NCI-H187 (cell line): ENCODE measurements around the gene LIN52.

Experiments
- DNase-seq, 2 experiments: peaks; one replicate each; lab custom pipeline; 2025; lab: John Stamatoyannopoulos, UW

LIN52 gene

GRCh38 chr14:74194506-74195274 lies 109.9 kb downstream of the LIN52 start:
- no peak for DNase-seq

- DNase-seq: no peak
Measured at GRCh38 chr14:74195623-74196022, 110.9 kb downstream of the LIN52 start.

DNA sequence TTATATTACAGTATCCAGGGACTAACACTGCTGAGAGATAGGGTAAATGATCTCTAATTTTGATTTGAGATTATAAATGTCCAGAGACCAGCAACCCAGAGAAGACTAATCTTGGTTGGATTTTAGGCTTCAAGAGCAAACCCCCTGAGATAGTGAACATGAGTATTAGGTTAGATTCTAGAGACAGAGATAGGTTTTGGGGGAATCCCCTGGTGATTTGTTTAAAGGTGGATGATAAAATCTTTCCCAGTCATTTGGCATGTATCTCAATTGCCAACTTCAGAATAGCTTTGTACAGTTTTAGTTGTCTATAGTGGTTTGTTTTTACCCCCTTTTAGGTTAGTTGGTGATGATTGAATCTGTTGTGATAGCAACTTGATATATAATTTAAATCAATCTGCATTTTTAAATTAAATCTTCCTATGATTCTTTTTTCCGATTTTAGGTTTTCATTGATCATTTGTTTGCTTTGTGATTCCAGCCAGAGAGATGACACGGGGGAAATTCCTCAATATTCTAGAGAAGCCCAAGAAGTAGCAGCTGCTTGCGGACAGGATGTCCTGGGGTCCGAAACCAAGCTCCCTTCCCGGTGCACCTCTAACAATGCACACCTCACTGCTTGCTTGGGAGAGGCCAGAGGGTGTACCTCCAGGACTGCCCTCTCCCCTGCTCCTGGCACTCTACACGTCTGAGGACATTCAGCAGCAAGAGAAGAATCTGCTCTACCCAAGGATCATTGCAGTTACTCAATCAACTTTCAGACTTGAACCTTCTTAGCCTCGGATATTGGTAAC lies 113.9 kb downstream of the LIN52 start:
- no peak for DNase-seq

GRCh38 chr14:74202113-74202512 lies 117.4 kb downstream of the LIN52 start:
- no peak for DNase-seq

GRCh38 chr14:74203639-74204038 lies 118.9 kb downstream of the LIN52 start:
- DNase-seq: no peak

- no peak for DNase-seq
Measured at GRCh38 chr14:74204491-74204890, 119.7 kb downstream of the LIN52 start.

- no peak for DNase-seq
Measured at GRCh38 chr14:74205882-74206281, 121.1 kb downstream of the LIN52 start.

DNA sequence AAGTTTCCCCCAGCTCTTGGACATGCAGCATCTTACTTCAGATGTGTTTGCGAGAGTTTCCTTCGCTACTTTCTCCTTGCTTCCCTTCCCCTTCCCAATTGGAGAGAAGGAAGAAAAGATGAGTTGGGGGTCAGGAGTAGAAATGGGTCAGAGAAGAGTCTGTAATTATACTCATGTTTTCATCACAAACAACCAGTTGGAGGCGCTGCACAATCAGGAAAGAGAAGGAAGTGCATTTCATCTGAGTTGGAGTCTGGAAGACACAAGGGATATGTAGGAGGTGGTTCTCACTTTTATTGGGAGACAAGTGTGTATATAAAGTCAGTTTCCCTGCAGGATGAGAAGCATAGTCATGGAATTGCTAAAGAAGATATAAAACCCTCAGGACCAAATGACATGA lies 123.2 kb downstream of the LIN52 start:
- DNase-seq: no peak

DNA sequence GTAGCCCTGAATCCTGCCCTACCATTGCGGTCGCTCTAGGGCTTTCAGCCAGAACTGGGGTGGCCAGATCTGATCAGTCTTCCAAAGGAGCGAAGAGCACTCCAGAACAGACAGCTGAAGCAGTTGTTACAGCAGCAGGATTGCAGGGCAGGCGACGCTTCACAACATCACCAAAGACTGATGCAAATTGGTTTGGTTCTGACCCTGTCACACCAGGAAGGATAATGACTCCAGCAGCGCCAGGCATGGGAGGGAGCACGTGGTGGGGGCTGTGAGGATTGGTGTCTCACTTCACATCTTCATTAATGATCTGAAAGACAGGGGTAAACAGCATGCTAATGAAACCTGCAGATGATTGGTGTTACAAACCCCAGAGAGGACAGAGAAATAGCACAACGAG lies 123.9 kb downstream of the LIN52 start:
- no peak for DNase-seq

DNA sequence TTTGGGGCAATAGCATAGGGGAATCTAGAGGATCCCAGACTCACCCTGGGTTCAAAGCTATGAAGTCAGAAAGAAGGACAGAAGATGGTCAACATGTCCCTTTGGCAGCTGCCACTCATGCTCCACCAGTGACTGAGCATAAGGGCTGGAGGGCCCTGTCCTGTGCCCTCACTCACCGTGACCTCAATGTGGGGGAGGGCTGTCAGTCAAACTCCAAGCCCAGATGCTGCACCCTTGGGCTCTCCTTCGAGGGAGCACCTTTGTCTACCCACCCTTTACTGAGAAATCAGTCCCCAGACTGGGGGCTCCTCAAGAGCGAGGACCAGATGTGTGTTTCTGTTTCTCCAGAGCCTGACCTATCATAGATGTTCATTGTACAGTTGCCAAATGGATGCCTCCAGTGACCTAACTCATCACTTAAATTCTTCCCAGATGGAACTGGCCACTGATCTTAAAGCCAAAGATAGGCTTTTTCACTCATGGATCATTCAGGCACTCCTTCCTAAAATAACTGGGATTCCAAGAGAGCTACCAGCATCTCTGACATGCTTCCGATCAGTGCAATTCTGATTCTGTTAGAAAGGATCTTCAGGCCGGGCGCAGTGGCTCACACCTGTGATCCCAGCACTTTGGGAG lies 127.3 kb downstream of the LIN52 start:
- no peak for DNase-seq

DNA sequence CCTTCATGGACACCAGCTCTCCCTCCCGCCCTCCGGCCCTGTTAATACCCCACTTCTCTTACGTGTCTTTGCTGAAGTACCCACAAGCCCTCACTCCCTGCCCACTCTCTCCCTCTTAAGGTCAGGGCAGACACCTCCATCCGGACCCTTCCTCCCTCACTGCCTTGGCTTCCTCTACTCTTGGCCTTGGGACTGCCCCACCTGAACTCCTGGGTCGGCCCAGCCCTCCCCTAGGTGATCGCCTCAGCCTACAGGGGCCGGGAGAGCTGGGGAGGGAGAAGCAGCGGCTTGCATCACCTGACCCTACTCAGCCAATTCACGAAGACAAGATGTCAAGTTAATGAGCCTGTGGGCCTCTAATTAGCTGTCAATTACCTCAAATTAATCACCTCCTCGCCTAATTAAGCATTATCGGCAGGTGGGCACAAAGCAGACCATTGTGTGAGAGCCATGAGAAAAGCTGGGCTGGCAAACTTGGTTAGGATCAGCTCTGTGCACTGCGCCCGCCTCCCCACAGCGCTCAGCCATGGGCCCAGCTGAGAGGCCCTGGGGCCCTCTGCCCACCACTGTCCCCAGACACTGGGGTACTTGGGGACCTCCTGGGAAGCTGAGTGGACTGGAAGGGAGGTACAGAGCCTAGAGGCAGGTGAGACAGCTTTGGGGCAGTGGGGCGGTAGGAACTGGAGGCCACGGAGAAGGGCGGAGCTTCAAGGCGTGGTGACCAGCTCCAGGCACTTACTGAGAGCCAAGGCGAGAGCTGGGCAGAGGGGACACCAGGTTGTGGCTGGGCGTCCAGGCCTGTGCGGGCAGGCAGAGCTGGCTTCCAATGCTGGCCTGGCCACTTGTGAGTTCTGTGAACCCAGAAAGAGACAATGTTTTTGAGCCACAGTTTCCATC lies 129.4 kb downstream of the LIN52 start:
- DNase-seq: no peak

DNA sequence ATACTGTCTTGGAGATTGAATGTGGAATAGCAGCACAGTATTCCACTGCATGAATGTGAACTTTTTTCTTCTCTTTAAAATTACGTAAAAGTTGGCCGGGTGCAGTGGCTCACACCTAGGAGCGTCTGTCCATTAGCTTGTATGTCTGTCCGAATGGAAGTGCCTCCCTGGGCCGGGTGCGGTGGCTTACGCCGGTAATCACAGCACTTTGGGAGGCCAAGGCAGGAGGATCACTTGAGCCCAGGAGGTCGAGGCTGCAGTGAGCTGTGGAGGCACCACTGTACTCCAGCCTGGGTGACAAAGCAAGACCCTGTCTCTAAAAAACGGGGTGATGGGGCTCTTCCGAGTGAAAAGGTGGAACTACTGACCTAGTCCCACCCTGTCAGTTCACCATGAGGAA lies 131.9 kb downstream of the LIN52 start:
- no peak for DNase-seq

DNA sequence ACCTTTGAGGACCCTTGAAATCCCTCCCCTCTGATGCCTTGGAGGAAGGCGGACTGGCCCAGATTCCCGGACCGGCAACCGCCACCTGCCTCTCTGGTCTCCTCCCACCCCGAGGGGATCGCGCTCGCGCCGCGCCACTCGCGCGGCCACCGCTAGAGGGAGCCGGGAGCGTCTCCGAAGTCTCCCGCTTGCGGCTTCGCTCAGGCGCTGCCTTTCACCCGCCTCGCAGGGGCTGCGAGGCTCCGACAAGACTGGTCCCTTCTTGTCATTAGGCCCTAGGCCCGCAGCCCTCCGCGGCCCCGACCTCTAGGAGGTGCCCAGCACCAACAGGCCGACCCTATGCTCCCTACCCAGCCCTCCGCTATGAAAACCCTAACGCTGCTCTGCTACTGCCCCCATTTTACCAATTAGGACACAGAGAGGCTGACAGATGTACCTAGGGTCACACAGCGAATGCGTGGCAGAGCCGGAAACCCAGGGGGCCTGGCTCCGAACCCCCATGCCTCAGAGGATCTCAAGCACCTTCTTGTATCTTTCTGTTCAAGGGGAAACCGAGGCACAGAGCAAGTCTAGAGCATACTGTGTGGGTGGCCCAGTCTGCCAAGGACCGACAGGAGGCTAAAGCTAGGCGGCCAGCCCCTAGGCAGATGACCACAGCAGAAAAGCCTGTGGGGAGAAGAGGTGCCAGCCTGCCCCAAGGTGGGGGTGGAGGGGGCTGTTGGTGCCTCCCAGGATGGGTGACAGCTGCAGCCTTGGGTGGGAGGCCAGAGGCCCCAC lies 133.1 kb downstream of the LIN52 start:
- DNase-seq: peak; percentile 16 to 31

- DNase-seq: no peak
Measured at GRCh38 chr14:74218462-74218861, 133.7 kb downstream of the LIN52 start.

DNA sequence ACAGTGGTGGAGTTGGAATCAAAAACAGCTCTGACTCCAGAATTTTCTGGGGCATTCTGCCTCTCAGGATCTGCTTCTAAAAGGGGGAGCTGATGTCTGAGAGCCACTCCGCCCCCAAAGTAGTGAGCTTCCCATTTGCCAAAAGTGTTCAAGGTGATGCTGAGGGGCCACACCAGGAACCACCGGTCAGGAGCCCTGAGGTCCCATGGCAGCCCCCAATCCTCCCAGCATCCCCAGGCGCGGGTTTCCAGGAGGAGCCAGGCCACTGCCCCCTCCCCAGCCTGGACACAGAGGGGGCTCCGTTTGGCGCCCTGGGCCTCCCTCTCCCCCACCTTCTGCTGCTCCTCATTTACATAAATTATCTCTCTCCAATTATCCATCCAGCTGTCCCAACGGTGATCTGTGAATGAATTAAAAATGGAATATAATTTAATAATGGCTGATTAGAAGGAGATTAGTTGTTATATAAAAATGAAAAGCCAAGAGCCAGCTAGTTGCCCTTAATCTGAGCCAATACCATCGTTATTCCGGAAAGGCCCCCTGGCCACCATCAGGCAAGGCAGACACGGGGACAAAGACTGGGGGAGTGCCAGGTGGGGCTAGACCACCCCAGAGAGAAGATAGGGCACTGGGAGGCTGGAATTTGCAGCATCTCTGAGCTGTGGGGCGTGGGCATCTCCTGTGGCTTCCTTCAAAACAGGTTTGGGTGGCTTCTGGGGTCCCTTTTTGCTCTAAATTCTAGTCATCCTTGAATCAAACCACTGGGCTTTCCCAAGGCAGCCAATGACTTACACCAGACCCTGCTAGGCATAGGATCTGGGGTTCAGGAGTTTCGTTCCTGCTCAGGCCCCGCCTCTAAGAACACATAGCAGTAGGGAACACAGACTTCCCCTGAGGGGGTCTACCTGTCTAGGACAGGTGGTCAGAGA lies 134.8 kb downstream of the LIN52 start:
- no peak for DNase-seq

- DNase-seq: no peak
Measured at GRCh38 chr14:74220991-74221390, 136.2 kb downstream of the LIN52 start.

DNA sequence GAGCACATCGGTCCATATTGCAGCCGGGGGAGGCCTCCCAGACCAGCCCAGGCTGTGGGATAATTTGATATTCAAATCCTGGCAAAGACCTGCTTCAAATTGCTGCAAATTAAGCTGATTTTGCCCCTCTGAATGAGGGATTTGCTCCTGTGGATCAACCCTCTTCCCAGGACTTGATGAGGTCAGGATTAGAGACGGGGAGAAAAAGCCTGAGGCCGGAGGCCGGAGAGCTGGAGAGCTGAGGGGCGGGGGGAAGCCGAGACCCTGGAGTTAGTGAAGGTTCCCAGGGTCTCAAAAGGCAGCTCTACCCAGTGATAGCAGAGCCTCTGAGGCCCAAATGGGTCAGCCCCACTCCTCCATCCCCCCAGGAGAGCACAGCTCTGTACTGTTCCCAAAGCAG lies 137.0 kb downstream of the LIN52 start:
- no peak for DNase-seq

GRCh38 chr14:74223016-74223415 lies 138.3 kb downstream of the LIN52 start:
- DNase-seq: no peak

GRCh38 chr14:74231784-74232183 lies 147.0 kb downstream of the LIN52 start:
- DNase-seq: no peak

DNA sequence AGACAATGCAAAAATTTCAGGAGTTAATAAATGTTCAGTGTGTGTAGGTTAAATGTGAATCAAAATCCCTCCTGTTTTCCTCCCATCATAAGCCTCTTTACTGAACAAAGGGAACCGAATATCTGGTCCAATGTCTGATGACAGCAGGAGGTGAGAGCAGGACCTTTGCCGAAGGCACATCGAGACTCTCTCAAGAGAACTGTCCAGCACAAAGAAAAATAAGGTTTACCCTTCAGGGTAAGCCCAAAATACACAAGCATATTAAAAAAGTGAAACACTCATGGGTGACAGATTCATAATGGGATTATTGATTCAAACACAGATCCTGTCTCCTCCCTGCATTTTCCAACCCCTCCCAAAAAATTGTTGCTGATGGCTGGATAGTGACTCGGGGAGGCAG lies 150.3 kb downstream of the LIN52 start:
- DNase-seq: no peak
